ENCODE measurements around the gene AGR2. TPM values are rescaled to one million over a fixed set of nuclear protein-coding genes. Genes with fewer than 3 reads are reported as not detected.

AGR2 gene
- total RNA-seq, 1 donor from 2014 or later: 7.4 TPM

GRCh38 chr7:16847381-16847860 is 42.6 kb upstream of the AGR2 start:
- Histone ChIP-seq H3K36me3 (ENCODE audit: control insufficient read depth, insufficient read depth, low read length) (no peaks in the 10 kb centered on the region), H3K4me3 (ENCODE audit: low read depth, low read length) (no peak overlapping the region), H3K27me3 (ENCODE audit: control insufficient read depth, insufficient read depth, low read length) (no peaks in the 10 kb centered on the region)
- TF ChIP-seq, protein P1, sequence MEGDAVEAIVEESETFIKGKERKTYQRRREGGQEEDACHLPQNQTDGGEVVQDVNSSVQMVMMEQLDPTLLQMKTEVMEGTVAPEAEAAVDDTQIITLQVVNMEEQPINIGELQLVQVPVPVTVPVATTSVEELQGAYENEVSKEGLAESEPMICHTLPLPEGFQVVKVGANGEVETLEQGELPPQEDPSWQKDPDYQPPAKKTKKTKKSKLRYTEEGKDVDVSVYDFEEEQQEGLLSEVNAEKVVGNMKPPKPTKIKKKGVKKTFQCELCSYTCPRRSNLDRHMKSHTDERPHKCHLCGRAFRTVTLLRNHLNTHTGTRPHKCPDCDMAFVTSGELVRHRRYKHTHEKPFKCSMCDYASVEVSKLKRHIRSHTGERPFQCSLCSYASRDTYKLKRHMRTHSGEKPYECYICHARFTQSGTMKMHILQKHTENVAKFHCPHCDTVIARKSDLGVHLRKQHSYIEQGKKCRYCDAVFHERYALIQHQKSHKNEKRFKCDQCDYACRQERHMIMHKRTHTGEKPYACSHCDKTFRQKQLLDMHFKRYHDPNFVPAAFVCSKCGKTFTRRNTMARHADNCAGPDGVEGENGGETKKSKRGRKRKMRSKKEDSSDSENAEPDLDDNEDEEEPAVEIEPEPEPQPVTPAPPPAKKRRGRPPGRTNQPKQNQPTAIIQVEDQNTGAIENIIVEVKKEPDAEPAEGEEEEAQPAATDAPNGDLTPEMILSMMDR (IDR thresholded peaks at IDR 0.05; ENCODE audit: insufficient read depth, low read length, poor library complexity, severe bottlenecking): no peak
- DNase-seq (ENCODE audit: low read depth): peak; percentile 32

DNA sequence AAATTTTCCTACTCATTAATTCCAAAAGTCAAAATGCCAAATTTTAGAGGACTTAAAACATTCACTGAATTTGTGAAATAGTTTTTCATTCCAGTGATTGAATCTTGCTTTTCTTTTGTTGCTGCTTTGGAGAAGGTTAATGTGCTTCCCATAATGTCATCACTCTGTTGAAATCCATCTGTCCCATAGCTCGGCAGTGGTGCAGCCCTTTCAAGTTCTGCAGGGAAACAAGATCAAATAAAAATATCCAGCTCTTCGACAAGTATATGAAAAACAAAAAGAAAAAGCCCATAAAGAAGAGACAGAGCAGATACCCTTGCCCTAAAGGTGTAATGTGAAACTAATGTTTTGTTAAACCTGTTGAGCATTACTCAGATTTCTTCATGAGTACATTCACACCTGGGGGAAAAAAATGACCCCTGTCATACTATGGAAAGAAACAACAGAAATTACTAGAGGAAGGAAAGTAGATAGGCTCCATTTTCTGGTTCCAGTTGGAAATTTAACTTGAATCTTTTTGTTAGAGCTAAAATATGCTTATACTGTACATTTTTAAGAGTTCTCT is 41.9 kb upstream of the AGR2 start:
- DNase-seq (ENCODE audit: low read depth): no peak
- TF ChIP-seq, protein P1 (IDR thresholded peaks at IDR 0.05; ENCODE audit: insufficient read depth, low read length, poor library complexity, severe bottlenecking): no peak
- Histone ChIP-seq H3K4me3 (ENCODE audit: low read depth, low read length) (no peak overlapping the region), H3K36me3 (ENCODE audit: control insufficient read depth, insufficient read depth, low read length) (no peaks in the 10 kb centered on the region), H3K27me3 (ENCODE audit: control insufficient read depth, insufficient read depth, low read length) (no peaks in the 10 kb centered on the region)

- H3K36me3 ChIP-seq (ENCODE audit: control insufficient read depth, insufficient read depth, low read length): no peaks in the 10 kb centered on the region
- DNase-seq (ENCODE audit: low read depth): no peak
- no peaks in the 10 kb centered on the region for H3K27me3 ChIP-seq (ENCODE audit: control insufficient read depth, insufficient read depth, low read length)
- TF ChIP-seq, protein P1 (IDR thresholded peaks at IDR 0.05; ENCODE audit: insufficient read depth, low read length, poor library complexity, severe bottlenecking): no peak
- no peak overlapping the region for H3K4me3 ChIP-seq (ENCODE audit: low read depth, low read length)
These were observed 40.9 kb upstream of the AGR2 start for GRCh38 chr7:16845746-16846145.

DNA sequence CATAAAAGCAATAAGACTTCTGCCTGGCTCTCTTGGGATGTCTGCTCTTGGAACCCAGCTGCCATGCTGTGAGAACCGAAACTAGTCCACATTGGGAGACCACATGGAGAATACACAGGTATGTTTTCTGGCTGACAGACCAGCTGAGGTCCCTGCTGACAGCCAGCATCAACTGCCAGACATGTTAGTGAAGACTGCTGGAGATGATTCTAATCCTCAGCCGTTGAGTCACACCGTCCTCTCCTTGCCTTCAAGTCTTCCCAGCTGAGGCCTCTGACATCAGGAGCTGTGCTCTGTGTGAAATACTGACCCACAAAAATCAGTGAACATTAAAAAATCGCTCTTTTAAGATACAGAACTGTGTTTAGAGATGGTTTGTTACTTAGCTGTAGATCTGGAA is 36.9 kb upstream of the AGR2 start:
- DNase-seq (ENCODE audit: low read depth): no peak
- Histone ChIP-seq H3K36me3 (ENCODE audit: control insufficient read depth, insufficient read depth, low read length) (no peaks in the 10 kb centered on the region), H3K4me3 (ENCODE audit: low read depth, low read length) (no peak overlapping the region), H3K27me3 (ENCODE audit: control insufficient read depth, insufficient read depth, low read length) (no peaks in the 10 kb centered on the region)
- TF ChIP-seq, protein P1 (IDR thresholded peaks at IDR 0.05; ENCODE audit: insufficient read depth, low read length, poor library complexity, severe bottlenecking): no peak

DNA sequence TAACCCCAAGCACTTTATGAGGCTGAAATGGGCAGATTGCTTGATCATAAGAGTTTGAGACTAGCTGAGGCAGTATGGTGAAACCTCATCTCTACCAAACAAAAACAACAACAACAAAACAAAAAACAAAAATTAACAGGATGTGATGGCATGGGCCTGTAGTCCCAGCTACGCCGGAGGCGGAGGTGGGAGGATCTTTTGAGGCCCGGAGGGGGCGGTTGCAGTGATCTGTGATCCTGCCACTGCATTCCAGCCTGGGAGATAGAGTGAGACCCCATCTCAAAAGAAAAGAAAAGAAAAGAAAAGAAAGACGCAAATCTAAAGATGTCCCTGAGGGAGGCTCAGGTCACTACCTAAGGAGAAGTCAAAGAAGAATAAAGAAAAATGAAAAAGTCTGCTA is 35.3 kb upstream of the AGR2 start:
- H3K36me3 ChIP-seq (ENCODE audit: control insufficient read depth, insufficient read depth, low read length): no peaks in the 10 kb centered on the region
- TF ChIP-seq, protein P1 (IDR thresholded peaks at IDR 0.05; ENCODE audit: insufficient read depth, low read length, poor library complexity, severe bottlenecking): no peak
- H3K27me3 ChIP-seq (ENCODE audit: control insufficient read depth, insufficient read depth, low read length): no peaks in the 10 kb centered on the region
- no peak overlapping the region for H3K4me3 ChIP-seq (ENCODE audit: low read depth, low read length)
- no peak for DNase-seq (ENCODE audit: low read depth)

- H3K27me3 ChIP-seq (ENCODE audit: control insufficient read depth, insufficient read depth, low read length): no peaks in the 10 kb centered on the region
- no peak overlapping the region for H3K4me3 ChIP-seq (ENCODE audit: low read depth, low read length)
- DNase-seq (ENCODE audit: low read depth): no peak
- TF ChIP-seq, protein P1 (IDR thresholded peaks at IDR 0.05; ENCODE audit: insufficient read depth, low read length, poor library complexity, severe bottlenecking): no peak
- no peaks in the 10 kb centered on the region for H3K36me3 ChIP-seq (ENCODE audit: control insufficient read depth, insufficient read depth, low read length)
These were observed 34.8 kb upstream of the AGR2 start for GRCh38 chr7:16839646-16840045.
